Stimulated activated CD8-positive, alpha-beta memory T cell treated with anti-CD3 and anti-CD28 coated beads, Interleukin-7, amount 100 ng/mL, for 1 hour (primary cell): ENCODE data around the gene PIGH.
"Not testable (repeated sequence)": the region's sequence is repeated elsewhere in the genome, so short reads cannot be mapped to it uniquely, and the experiment has no call there.

Source experiments
- DNase-seq, 2 donors: peaks; one replicate each; pipeline ENCODE4 v3.0.0-alpha.2; 2020; ENCODE audit warnings: low read depth in 2 of 2

Gene PIGH

DNA sequence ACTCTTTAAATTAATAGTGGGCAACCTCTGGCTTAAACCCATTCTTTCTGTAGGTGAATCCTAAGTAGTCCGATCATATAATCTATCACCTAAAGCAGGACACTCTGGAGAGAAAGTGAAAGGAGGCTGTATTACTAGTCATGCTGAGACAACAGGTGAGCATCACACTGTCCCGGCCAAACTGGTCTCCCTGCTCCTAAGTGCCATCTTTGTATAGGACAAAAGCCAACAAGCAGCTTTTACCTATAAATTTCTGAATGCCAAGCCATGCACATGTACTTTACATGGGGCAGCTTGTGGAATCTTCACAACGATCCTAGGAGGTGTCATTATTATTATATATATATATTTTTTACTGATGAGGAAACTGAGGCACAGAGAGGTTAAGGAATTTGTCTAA lies 48.9 kb downstream of the PIGH start:
- DNase-seq: no peak

DNA sequence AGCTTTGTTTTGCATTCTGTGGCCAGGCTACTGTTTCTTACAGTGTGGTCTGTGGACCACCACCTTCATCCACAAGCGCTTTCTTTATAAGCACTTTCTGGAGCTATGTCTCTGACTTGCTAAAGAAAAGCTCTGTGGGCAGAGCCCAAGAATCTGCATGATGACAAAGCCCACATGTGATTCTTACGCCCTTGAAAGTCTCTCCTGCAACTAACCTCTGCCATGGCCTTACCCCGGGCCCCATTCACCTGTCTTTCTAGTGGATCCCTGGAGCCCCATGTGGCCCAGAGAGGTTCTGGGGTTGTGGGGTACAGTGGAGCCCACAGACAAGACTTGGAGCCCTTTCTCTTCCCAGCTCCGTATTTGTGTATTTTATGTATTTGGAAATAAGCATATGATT lies 50.3 kb downstream of the PIGH start:
- DNase-seq: no peak

DNA sequence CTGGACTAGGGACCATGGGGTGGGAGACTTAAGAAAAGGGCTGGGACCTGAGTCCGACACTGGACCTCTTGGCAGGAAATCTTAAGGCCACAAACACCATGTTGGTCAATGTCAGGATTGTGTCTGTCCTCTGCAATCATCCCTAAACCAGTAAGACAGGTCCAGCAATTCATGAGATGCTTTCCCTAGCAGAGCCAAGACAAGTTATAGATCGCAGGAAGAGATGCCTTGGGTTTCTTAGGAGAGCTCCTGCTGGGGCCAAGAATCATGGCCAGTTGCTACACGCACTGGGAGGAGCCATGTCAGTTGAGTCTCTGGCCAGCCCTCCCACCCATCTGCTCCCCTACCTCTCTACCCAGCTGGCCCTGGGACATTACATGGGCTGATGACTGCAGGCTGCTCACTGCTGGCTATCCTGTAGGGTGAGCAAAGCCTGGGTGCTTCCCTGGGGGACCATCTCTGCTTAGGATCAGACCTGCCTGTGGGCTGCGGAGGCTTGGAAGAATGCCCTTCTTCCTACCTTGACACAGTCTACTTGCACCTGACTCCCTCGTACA lies 52.8 kb downstream of the PIGH start:
- DNase-seq: no peak

DNA sequence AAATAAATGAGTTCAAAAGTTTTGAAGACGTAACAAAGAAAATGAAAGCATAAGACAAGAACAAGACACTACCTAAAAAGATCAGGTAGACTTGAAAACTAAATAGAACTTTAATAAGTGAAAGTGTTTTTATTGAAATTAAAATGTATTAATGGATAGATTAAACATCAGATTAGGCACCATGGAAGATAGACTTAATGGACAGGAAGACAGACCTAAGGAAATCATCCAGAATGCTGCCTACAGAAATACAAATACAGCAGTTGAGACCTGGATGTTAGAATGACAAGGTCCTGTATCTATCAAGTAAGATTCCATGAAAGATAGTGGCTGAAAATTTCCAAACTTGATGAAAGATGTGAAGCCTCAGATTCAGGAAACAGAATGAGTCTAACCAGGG lies 55.5 kb downstream of the PIGH start:
- DNase-seq: no peak

DNA sequence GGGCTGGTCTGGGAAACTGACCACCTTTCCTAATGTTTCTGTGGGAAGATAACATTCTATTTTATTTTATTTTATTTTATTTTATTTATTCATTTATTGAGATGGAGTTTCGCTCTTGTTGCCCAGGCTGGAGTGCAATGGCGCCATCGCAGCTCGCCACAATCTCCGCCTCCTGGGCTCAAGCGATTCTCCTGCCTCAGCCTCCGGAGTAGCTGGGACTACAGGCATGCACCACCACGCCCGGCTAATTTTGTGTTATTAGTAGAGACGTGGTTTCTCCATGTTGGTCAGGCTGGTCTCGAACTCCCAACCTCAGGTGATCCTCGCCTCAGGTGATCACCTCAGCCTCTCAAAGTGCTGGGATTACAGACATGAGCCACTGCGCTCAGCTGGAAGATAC lies 57.4 kb downstream of the PIGH start:
- DNase-seq: not testable (repeated sequence)

DNA sequence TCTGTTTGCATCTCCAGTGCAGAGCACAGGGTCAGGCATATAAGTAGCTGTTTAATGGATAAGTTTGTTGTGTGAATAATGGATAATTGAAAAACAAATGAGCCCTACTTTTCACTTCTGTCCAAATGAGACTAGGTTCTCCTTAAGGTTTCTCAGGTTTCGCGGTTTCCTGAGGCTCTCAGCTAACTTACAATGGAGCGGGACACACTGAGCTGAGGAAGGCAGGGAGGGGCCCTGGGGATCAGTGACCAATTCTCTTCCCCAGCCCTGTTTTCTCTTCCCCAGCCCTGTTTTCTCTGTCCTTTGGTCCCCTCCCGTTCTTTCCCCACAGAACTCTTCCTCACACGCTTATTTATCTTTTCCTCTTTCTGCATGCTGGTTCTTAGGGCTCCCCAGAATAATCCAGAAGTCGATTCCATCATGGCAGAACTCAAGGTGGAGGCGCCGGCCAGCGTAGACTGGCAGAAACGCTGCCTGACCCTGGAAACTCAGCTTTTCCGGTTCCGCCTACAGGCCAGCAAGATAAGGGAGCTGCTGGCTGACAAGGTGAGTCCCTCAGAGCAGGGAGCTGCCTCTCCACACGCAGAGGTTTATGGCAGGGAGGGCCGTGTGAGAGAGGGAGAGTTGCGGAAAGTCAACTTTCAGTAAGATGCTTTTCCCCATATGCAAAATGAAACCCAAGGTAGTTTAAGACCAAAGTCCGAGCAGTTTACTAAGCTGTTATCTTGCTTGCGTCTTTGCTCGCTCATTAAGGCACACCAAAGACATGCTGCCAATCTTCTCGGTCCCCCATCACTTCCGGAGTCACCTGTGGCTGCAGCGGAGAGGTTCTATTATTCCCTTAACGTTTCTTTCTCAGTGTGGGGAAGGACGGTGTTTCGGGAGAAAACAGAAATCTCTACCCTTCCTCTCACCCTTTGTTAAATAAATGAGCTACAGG lies 58.4 kb downstream of the PIGH start:
- DNase-seq: no peak
